Measurements from ENCODE around the gene KCNN3.

KCNN3 gene

DNA sequence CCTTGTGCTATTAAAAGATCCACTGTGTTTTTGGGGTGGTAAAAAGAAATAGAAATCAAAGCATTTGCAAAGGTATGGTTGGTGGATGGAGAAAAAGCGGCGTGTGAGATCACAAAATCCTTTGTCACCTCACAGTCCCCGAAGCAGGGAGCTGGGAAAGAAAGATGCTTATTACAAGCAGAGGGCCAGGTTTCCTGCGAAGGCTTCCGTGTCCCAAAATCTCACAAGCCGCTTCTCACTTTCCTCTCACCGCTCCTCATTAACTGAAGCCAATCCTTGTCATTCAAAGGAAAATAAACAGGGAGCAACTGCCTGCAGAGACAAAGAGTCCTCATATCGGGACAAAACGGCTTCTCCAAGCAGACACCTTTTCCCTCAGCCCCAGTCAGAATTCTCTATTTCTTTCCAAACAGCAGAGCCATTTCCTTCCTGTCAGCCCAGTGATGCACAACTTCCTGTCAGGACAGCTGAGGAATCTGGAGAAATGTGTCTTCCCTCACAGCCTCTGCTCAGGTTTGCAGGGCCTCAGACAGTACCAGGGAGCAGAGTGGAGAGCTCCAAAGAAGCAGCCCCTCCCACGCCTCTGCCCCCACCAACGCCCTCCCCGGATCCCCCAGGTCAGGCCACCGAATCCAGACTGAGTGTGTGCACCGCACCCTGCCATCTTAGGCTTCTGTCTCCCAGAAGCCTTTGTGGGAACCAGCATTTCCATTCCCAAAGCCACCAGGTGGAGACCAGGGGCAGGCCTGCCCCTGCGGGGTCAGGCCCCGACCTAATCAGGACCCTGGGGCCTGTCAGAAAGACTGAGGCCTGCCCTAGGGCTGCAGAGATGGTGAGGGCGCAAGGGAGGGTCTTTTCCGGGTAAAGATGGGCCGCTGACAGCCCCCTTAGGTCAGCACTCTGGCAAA, 29.6 kb downstream of the KCNN3 start:
- peak in 1 of 3 donors; percentile 8 for DNase-seq

DNA sequence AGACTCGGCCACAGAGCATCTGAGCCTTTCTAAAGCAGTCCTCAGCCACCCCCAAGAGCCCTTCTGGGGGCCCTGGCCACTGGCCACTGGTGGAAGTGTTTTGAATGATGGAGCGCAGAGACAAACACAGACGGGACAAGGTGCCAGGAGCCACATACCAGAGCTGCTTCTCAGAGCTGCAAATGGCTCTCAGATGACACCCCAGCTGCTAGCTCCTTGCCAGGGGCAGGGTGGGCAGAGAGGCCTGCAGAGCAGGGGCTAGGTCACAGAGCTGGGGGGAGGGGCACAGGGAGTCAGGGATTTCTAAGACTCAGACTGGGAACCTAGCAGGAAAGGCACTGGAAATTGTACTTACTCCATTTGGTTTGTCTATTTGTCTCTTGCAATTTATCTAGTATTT, 30.4 kb downstream of the KCNN3 start:
- no peak for DNase-seq

DNA sequence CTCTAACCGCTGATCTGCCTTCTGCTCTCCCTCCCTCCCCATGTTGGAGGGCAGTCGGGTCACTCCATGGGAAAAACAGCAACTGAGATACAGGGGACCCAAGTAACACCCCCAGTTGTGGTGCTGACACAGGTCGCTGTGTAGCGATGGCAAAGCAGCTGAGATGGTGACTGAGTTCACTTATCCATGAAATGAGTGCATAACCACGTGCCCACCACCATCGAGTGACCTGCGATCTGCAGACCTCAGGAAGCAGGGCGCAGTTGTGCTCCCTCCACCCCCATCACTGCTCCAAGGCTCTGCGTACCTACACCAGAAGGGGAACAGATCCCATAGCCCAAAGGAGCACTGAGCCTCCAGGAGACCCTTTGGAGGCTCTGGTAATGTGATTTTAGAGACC, 31.1 kb downstream of the KCNN3 start:
- no peak for DNase-seq

DNA sequence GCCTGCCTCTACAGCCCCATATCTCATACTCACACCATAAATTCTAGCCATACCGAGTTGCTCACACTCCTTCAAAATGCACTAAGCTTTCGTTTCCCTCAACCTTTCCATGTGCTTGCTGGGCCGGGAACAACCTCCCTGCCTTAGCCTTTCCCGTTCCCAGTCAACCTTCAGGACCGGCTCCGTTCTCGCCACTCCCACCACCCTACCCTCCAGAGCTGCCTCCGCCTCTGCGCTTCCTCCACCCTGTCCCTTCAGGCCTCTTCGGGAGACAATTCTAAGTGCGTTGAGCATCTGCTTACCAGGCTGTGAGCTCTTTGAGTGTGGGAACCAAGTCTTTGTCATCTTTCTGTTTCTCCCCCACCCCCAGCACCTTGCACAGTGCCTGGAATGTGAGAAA, 31.6 kb downstream of the KCNN3 start:
- no peak for DNase-seq

DNA sequence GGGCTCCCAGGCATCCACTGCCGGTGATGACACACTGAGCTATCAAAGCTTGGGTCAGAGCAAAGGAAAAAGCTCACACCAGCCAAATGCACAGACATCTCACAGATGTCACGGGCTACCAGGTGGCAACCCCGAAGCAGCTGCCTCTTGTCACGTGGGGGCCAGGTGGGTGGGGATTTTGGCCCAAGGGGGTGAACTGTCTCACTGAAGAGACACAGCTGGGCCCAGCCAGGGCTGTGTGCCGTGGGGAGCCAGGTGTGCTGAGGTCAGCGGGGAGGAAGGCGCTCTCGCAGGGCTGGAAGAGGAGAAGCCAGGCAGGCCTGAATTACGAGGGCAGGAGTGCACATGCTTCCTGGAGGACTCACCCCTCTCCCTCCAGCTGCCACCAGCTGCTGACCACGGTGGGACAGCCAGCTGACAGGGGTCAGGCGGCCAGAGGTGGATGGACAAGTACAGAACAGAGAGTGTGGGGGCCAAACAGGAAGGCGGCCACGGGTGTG, 32.4 kb downstream of the KCNN3 start:
- DNase-seq: no peak

DNA sequence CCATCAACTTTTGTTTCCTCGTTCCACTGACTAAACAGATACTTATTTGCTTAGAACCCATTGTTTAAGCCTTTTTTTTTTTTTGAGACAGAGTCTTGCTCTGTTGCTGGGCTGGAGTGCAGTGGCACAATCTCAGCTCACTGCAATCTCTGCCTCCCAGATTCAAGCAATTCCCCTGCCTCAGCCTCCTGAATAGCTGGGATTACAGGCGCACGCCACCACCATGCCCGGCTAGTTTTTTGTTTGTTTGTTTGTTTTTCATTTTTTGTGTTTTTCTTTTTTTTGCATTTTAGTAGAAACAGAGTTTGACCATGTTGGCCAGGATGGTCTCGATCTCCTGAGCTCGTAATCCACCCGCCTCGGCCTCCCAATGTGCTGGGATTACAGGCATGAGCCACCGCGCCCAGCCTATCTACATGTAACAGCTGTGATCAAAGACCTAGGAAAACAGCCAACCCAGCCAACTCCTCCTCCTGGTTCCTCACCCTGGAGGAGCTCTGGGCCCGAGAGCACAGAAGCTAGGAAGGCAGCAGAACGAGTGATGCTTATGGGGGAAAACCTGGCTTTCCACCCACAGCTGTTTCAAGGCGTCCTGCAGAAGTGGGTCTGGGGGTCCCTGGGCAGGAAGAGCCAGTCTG, 32.9 kb downstream of the KCNN3 start:
- no peak for DNase-seq

DNA sequence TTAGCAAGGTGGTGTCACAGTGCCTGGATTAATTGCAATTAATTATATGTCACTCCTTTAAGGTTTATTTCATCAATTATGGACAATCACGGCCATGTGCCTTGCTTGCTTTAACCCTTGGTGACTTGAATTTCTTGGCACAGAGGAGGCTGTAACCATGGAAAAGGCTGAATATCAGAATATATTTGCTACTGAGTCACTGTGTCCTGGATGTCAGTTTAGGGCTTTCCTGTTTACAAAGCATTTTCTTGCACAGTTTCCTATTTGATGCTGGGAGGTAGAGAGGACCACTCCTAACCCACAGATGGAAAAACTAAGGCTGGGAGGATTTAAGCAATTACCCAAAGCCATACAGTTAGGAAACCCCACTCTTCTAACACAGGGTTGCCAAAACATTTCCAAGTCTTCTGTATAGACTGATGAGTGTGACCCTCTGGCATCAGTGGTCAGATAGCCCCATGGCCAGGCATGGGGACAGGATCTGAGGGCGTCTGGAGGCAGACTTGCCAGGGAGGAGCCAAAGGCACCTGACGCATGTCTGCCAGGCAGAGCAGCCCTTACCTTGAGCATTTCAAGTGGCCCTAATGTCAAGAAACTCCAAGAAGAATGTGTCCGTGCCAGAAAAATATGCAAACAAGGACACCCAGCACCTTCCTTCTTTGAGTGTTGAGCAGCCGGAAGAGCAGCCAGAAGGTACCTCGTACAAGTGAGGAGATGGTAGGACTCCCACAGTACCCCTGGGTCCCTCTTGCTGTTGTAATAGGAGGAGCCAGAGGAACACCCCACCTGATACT, 34.4 kb downstream of the KCNN3 start:
- no peak for DNase-seq

DNA sequence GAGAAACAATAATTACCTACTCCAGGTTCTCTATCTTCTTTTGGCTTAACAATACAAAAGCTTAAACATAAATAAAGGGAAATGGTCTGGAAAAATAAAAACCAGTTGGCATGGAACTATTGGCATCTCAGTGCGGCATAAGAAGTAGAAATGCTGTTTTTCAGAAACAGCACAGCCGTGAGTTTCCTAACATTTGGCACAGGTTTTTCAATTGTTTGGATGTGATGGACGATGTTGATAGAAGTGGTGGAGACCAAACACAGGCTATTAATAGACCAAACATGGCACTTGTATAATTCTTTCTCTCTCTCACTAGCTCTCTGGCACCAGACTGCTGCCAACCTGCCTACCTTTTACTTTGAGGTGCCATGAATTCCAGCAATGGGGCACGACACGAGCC, 36.2 kb downstream of the KCNN3 start:
- DNase-seq: no peak

DNA sequence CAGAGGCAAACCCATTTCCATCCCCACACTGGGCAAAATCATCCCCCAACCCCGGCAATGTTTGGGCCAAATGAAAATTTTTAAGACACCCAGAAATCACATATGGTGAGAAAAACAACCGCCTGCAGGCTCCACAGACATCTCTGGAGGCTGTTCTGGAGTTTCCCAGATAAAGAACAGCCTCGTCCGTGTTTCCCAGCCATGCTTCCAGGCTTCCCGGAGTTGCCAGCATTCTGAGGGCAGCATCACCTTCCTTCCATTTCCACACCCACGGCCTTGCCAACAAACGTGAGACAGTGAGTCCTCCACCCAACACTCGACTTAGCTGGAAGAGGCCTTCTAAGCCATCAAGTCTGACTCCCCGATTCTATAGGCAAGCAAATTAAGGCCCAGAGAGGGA, 36.9 kb downstream of the KCNN3 start:
- no peak for DNase-seq

DNA sequence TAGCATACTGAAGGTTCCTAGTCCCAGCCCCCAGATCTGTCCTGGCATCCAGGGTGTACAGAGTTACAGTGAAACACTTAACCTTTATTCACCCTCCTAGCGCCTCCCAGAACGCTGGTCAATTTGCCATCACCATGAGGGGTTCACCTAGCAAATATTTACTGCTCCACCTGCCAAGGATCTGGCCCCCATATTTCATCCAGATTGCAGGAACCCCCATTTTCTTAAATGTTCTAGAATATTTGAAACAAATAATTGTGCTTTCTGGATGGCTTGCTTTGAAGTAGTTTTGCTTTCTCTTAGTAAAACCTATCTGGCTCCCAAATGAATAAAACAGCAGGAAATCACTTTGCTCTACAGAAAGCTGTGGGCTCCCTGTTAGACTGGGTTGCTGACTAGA, 37.7 kb downstream of the KCNN3 start:
- no peak for DNase-seq

DNA sequence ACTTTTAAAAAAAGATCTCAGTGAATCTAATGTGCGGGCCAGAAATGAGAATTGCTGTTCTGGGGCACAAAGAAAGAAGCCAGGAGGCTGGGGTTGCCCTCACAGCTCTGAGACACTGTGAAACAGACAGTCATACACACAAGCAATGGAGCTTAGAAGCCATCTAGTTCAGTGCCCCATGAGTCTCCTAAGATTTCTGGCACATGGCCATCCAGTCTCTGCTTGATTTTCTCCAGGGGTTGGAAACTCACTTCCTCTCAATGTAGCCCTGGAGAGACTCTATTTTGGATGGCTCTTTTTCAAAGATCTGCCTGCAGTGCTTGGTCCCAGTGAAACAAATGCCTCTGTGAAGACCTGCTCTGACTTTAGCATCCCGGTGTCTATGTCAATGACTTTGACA, 38.6 kb downstream of the KCNN3 start:
- no peak for DNase-seq

DNA sequence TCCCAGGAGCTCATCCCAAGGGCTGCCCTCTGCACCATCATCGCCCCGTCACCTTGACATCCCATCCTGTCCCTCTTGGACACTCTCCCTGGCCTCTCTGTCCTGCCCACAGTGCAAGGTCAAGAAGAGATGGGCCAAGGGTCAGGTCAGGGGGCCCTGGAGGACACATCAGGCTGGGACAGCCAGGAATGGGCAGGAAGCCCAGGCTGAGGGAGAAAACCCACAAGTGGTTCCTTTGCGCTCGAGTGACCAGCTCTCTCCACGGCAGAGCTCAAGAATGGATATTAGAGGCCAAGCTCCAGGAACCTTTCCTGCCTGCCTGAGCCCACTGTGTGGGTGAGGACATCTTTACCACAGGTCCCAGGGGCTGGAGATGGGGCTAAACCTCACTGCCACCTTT, 41.0 kb downstream of the KCNN3 start:
- DNase-seq: no peak

DNA sequence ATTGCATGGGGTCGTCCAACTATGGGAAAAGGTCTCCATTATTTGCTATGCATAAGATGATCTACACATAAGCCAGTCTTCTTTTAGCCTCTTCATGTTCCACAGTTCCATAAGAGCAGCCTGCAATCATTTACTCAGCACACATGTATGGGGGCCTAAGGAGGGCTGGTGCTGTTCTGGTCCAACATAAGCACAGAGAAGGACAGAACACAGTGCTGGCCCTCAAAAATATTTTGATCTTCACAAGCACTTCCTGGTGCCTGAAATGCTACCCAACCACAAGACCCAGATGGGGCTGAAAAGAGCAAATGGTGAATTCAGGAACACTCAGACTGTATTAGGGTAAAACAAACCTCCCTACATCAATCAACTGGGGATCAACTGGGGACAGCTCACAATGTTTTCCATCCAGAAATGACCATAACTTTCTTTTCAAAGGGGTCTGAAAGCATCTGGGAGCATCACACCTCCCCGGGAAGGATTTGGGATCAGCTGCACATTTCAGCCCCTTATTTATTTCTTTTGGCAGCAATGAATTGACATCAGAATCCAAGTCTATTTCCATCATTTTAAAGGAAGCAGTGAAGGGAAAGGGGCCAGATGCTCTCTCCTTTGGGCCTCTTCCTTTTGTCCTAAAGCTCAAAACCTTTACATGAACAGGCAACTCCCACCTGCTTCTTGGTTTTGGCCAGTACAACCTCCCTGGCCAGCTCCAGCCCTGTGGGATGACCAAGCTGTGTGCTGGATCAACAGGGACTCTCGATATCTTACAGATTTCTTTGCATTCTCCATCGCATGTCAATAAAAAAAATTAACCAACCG, 45.7 kb downstream of the KCNN3 start:
- DNase-seq: no peak

DNA sequence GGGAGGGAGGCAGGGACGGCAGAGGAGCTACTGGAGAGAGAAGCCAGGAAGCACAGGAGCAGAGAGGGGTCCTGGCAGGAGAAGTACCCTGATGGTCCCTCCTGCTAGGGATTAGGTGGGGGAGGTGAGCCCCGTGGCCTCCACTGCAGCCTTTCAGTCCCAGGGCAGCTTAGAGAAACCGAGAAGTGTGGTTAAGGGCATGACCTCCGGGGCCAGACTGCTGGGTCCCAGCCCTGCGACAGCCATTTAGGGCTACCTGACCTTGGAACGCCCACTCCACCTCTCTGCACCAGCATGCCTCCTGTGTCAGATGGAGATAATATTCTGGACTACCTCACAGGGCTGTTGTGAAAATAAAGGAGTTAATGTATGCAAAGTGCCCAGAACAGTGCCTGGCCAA, 47.4 kb downstream of the KCNN3 start:
- no peak for DNase-seq

DNA sequence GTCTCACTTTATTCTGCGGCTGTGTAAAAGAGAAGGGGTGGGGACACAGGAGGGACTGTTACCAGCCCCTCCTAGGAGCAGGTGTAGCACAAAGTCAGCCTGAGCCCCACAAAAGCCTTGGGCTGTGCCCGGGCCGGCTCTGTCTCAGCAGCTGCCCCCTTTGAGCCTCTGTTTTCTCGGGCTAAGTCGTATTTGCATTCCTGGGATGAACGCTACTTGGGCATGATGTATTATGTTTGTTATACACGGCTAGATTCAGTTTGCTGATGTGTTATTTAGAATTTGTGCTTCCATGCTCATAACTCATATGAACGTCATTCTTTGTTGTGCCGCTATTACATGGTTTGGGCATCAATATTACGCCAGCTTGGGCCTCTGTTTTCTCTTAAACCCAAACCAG, 47.8 kb downstream of the KCNN3 start:
- no peak for DNase-seq

DNA sequence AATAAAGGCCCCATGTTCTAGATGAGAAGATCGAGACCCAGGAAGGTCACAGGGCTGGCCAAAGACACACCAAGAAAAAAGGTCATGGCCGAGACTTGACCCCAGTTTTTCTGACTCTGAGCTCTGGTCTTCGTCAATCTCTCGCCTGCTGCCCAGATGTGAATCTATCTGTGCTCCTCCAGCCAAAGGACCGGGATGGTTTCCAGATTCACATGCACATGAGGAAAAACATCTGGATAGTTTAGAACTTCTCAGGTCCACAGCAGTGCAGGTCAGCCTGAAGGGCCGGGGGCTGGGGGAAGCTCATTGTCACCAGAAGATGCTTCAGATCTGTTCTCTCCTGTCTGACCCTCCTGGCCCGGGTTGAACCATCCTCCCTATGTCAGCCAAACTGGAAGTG, 49.0 kb downstream of the KCNN3 start:
- no peak for DNase-seq

DNA sequence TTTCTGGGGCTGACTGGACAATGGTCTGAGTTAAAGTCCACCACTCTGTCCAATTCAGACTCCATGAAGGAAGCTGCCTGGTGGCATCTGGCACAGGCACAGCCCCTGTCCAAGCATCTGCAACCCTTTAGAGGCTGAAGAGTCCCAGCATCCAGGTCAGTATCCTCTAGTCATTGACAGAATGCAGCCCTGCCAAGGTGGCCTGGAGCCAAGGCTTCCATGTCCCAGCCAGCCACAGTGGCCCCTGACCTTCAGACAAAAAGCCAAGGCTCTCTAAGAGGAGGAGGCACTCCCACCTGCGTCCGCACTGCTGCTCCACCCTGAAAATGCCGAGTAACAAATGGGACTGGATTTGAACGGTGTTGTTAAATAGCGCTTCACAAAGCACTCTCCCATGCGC, 49.4 kb downstream of the KCNN3 start:
- DNase-seq: no peak

DNA sequence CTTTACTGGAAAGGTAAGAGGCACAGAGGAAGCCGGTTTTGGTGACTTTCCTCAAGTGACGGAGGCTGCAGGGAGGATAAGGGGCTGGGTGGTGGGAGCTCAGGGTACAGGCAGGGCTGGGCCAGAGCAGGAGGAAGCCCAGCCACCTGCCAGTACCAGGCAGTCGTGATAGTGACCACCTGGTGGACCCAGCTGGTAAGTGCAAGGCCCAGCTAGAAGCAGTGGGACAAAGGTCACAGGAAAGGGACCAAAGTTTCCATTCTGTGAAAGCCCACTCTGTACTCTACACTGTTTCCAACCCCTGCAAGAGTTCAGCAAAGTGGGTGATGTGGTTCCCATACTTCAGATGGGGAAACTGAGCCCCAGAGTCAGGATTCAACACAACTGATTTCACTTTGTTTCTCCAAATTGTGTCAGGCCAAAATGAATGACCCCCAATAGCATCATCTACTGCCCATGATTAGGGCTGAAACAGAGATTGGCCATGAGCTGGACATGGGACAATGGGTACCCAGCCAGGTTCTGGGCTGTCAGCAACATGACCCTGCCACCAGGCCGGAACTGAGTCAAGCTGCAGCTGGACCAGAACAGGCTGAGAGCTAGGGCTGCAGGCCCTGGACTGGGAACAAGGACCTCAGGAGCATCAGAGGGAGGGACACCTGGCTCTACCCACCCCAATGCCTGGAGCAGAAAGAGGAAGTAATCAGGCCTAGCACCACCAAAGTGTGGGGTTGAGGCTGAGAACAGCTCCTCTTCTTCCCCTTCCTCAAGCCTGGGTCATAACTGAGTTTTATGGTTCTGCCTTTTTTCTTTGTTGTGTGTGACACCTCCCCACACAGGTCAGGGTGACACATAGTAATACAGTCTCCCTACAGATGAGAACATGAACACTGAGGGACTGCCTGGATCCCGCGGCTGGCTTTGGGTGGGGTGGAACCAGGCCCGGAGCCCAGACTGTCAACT, 50.2 kb downstream of the KCNN3 start:
- peak; percentile 32 to 39 (median 33) for DNase-seq

DNA sequence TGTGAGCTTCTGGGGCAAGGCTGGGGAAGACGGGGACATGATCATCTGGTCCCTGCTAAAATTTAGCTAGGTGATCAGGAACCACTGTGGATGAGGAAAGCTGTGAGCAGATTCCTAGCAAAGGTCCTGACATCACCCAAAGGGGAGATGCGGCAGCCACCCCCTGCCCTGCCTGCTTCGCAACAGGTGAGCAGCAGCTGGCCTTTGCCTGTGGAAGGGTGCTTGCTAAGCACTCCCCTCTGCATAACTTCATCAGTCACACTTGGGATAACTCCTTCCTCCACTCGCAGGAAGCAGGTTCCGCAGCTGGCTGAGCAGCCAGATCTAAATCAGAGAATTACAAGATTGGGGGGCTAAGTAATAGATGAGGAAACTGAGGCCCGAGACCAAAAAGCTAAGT, 51.2 kb downstream of the KCNN3 start:
- DNase-seq: no peak

DNA sequence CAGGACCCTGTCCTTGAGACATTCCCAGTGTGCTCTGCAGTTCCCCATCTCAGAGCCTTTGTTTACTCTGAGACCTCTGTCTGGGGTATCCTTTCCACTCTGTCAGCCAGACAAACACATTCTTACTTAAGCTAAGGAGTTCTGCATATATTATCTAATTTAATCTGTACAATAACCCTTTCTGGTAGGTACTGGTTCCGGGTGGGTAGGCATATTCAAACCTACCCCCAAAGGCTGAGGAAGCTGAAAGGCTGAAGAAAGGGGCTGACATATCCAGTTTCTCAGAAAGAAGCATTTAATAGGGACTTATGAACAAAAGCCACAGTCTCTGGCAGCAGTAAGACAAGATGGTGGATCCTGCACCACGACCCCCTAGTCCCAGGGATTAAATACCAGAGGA, 53.1 kb downstream of the KCNN3 start:
- DNase-seq: no peak

DNA sequence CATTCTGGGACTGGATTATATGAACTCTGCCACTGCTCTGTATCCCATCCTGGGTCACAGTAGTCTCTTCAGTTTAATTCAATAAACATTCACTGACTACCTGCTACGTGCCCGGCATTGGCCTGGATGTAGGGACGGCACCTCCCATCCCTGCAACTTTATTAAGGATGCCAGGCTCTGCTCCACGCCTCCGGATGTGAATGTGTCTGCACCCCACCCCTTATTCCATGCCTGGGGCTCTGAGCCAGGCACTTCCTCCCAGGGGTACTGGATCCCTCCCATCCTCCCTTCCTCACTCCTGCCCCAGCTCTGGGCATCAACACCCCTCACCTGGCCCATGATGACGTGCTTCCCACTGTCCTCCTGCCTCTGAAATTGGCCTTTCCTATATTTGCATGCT, 53.7 kb downstream of the KCNN3 start:
- DNase-seq: no peak
